Transverse colon (tissue), 4 donors: Measurements from ENCODE around the gene NPPB. TPM values are rescaled to one million over a fixed set of nuclear protein-coding genes. Genes with fewer than 3 reads are reported as not detected.

ENCODE experiments used
- DNase-seq: peaks from one replicate; pipeline ENCODE4 v3.0.0-alpha.2; 2019
- H3K27ac ChIP-seq, 4 donors: fragments of 200-600 bp; sonication (generic); 2 replicates each; pipeline ENCODE4 v1.5.1; 2016 to 2018; ENCODE audit warnings: inconsistent platforms in 4 of 4
- H3K27me3 ChIP-seq: fragments of 200-600 bp; sonication (generic); 2 replicates; pipeline ENCODE4 v1.5.1; 2017; ENCODE audit warnings: inconsistent platforms
- H3K36me3 ChIP-seq, 4 donors: fragments of 200-600 bp; sonication (generic); 2 replicates each; pipeline ENCODE4 v1.5.1; 2017 to 2019; ENCODE audit warnings: inconsistent platforms in 4 of 4
- H3K4me1 ChIP-seq, 4 donors: fragments of 200-600 bp; sonication (generic); 2 replicates each; pipeline ENCODE4 v1.5.1; 2017 to 2020; ENCODE audit warnings: inconsistent platforms in 4 of 4
- H3K4me3 ChIP-seq, 4 donors: fragments of 200-600 bp; sonication (generic); 1 replicate in 1 of 4; 2 replicates in 3 of 4; pipeline versions ENCODE4 v1.5.1 to v1.6.1; 2017 to 2019; ENCODE audit warnings: inconsistent platforms in 4 of 4
- H3K9me3 ChIP-seq, 2 donors: fragments of 200-600 bp; sonication (generic); 2 replicates each; pipeline ENCODE4 v1.5.1; 2017 to 2019; ENCODE audit warnings: inconsistent platforms in 2 of 2
- CTCF ChIP-seq, 5 experiments: fragments of 200-600 bp in 3 of 5; fragments of 450-650 bp in 2 of 5; sonication (generic) in 3 of 5; IDR thresholded peaks; 1 replicate in 2 of 5; 2 replicates in 3 of 5; pipeline ENCODE4 v1.5.1; 2016 to 2017; ENCODE audit warnings: antibody characterized with exemption in 5 of 5, inconsistent platforms in 3 of 5, mild to moderate bottlenecking in 2 of 5, moderate library complexity in 1 of 5
- EP300 ChIP-seq: sonication (generic); formaldehyde crosslinking; IDR thresholded peaks from one replicate; pipeline ENCODE4 v1.6.1; 2017; ENCODE audit warnings: antibody characterized with exemption, low read depth
- POLR2A ChIP-seq: fragments of 450-650 bp; IDR thresholded peaks from one replicate; pipeline ENCODE4 v1.6.1; 2016; ENCODE audit warnings: antibody characterized with exemption, mild to moderate bottlenecking, moderate library complexity
- POLR2AphosphoS5 ChIP-seq, 3 donors: sonication (generic); formaldehyde crosslinking; IDR thresholded peaks; one replicate each; pipeline ENCODE4 v1.6.1; 2016; ENCODE audit warnings: antibody characterized with exemption in 3 of 3
- WGBS, 2 donors: methylation state at CpG; one replicate each; pipeline ENCODE4 v1.1.5; 2018; ENCODE audit warnings: low coverage in 1 of 2; 5-methylcytosine and 5-hydroxymethylcytosine counted together
- in situ Hi-C, 4 donors: fragments of 200-750 bp; cut with MboI; loops; one replicate each; pipeline versions ENCODE4 v1.15.0 to v1.15.1; 2017; ENCODE audit warnings: low sequenced_read_pairs in 3 of 4, low pct_ligation_motif_present in 1 of 4, low pct_unique_long_range_greater_than_20kb in 1 of 4
- intact Hi-C: fragments of 100-400 bp; cut with DNase I; formaldehyde crosslinking; loops from one replicate; pipeline ENCODE4 v1.15.1; 2023; ENCODE audit warnings: low total_unique reads
- total RNA-seq, 4 donors: library from RNA; depleted of rRNA; stranded (reverse); fragments of >200 nt; gene quantifications; one replicate each; pipeline ENCODE4 v1.1.0, GENCODE V29; 2016

NPPB gene
- total RNA-seq, 4 donors from 2014 or later, result not detected

GRCh38 chr1:11835441-11836225 is 23.1 kb downstream of the NPPB start:
- Histone ChIP-seq H3K4me3 (no peak overlapping the region), H3K36me3 (peaks cover 0 to 78% (median 19%) of the 10 kb centered on the region in 4 donors), H3K4me1 (no peaks in the 10 kb centered on the region), H3K27ac (no peak overlapping the region), H3K27me3 (no peaks in the 10 kb centered on the region), H3K9me3 (no peaks in the 10 kb centered on the region)
- no peak for DNase-seq
- in situ Hi-C loops, result loop anchor here in 3 of 4 donors (25.0 kb wide), 1 partner anchor 127 kb away; no protein-coding TSS in a partner anchor
- 92 to 100% methylated on average over 6 to 28 of the region's 28 CpGs for WGBS, 2 donors
- TF ChIP-seq POLR2AphosphoS5 (IDR thresholded peaks at IDR 0.05) (no peak), EP300 (no peak), POLR2A (no peak), CTCF (IDR thresholded peaks at IDR 0.05) (no peak)
- intact Hi-C loops, result loop anchor here (5.0 kb wide), 2 partner anchors 57 to 72 kb away; no protein-coding TSS in a partner anchor

DNA sequence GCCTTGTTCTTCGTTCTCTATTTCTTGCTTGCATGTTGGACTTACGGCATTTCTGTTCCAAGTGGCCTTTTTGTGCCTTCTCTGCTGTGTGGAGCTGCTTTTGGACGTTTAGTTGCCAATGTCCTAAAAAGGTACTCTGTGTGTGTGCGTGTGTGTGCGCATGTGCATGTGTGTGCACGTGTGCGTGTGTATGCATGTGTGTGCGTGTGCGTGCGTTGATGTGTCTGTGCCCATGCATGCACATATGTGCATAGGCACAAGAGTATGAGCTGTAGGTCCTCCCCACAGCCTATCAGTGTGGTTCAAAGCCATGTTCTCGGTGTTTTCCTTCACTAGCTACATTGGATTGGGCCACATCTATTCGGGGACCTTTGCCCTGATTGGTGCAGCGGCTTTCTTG is 24.8 kb downstream of the NPPB start:
- in situ Hi-C loops, result loop anchor here in 3 of 4 donors (25.0 kb wide), 1 partner anchor 128 kb away; no protein-coding TSS in a partner anchor

DNA sequence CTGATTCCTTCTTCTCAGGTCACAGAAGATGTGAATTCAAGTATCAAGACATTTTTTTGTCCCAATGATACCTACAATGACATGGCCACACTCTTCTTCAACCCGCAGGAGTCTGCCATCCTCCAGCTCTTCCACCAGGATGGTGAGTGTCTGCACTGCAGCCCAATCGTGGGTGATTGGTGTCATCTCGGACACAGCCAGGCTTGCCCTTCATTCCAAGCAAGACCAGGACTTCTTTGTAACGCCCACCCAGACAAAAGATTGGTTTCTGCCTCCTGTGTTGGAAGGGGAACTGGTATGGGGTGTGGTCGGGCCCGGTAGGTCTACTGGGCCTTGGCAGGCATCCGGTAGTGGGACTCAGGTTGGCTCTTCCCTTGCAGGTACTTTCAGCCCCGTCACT is 25.2 kb downstream of the NPPB start:
- intact Hi-C loops (no loop called here), in situ Hi-C loops (loop anchor here in 3 of 4 donors (25.0 kb wide), 1 partner anchor 129 kb away; no protein-coding TSS in a partner anchor)
- H3K27ac ChIP-seq, result no peak overlapping the region
- peaks cover 0 to 74% (median 19%) of the 10 kb centered on the region in 4 donors for H3K36me3 ChIP-seq
- TF ChIP-seq CTCF (IDR thresholded peaks at IDR 0.05) (no peak), POLR2AphosphoS5 (IDR thresholded peaks at IDR 0.05) (no peak), POLR2A (no peak), EP300 (no peak)
- no peaks in the 10 kb centered on the region for H3K4me1 ChIP-seq
- 87 to 96% methylated on average over 4 to 8 of the region's 8 CpGs for WGBS, 2 donors
- no peaks in the 10 kb centered on the region for H3K9me3 ChIP-seq
- DNase-seq, result no peak
- H3K27me3 ChIP-seq, result no peaks in the 10 kb centered on the region
- H3K4me3 ChIP-seq, result no peak overlapping the region

More for the DNA sequence above, 24.8 kb downstream of the NPPB start:
- Histone ChIP-seq H3K36me3 (peaks cover 0 to 76% (median 19%) of the 10 kb centered on the region in 4 donors), H3K4me1 (no peaks in the 10 kb centered on the region), H3K27ac (no peak overlapping the region), H3K27me3 (no peaks in the 10 kb centered on the region), H3K4me3 (no peak overlapping the region), H3K9me3 (no peaks in the 10 kb centered on the region)
- WGBS, 2 donors, result 91 to 100% methylated on average over 1 to 13 of the region's 13 CpGs
- intact Hi-C loops, result no loop called here
- TF ChIP-seq POLR2AphosphoS5 (IDR thresholded peaks at IDR 0.05), result no peak
- TF ChIP-seq CTCF (IDR thresholded peaks at IDR 0.05), result no peak
- TF ChIP-seq EP300, result no peak
- no peak for TF ChIP-seq POLR2A
- no peak for DNase-seq

GRCh38 chr1:11831945-11832725 is 26.6 kb downstream of the NPPB start:
- Histone ChIP-seq H3K27ac (no peak overlapping the region), H3K36me3 (peaks cover 0 to 77% (median 24%) of the 10 kb centered on the region in 4 donors), H3K4me3 (no peak overlapping the region), H3K9me3 (no peaks in the 10 kb centered on the region), H3K27me3 (no peaks in the 10 kb centered on the region), H3K4me1 (no peaks in the 10 kb centered on the region)
- DNase-seq, result no peak
- TF ChIP-seq POLR2A (no peak), CTCF (IDR thresholded peaks at IDR 0.05) (no peak), EP300 (no peak), POLR2AphosphoS5 (IDR thresholded peaks at IDR 0.05) (no peak)
- intact Hi-C loops, result no loop called here
- 80 to 87% methylated on average over 1 to 9 of the region's 9 CpGs for WGBS, 2 donors
- in situ Hi-C loops, result loop anchor here in 3 of 4 donors (25.0 kb wide), 1 partner anchor 130 kb away; no protein-coding TSS in a partner anchor
